BJ (cell line): Measurements from ENCODE around the gene PPP6R3. TPM values are rescaled to one million over a fixed set of nuclear protein-coding genes. Genes with fewer than 3 reads are reported as not detected.

ENCODE experiments used
- CTCF ChIA-PET: fragments of 350-600 bp; formaldehyde crosslinking; extraction: SDS; loops from one replicate; lab custom pipeline; 2021; ENCODE audit warnings: antibody characterized with exemption, inconsistent platforms; lab: Yijun Ruan, JAX
- POLR2A ChIA-PET: fragments of 300-600 bp; sonication (Branson Sonifier 250); formaldehyde crosslinking; extraction: SDS; loops from one replicate; lab custom pipeline; 2021; ENCODE audit warnings: antibody characterized with exemption; lab: Charles Lee
- DNase-seq: peaks from one replicate; pipeline ENCODE4 v3.0.0-alpha.2; 2011; ENCODE audit warnings: low read depth
- H3K27me3 ChIP-seq: 2 replicates; pipeline ENCODE4 v1.6.0; 2011; ENCODE audit warnings: low read length; ENCODE audit not compliant: control insufficient read depth, insufficient read depth
- H3K36me3 ChIP-seq: 2 replicates; pipeline ENCODE4 v1.5.1; 2011; ENCODE audit warnings: low read length; ENCODE audit not compliant: control insufficient read depth, insufficient read depth
- H3K4me3 ChIP-seq: 2 replicates; pipeline ENCODE4 v1.5.1; 2011; ENCODE audit warnings: low read depth, mild to moderate bottlenecking, control low read depth, low read length
- polyA plus RNA-seq: library from polyadenylated mRNA; depleted of rRNA; stranded (reverse); fragments of >200 nt; gene quantifications from 2 replicates; pipeline ENCODE4 v1.2.3, GENCODE V29; 2011
- TF ChIP-seq, protein P1 (sequence below): IDR thresholded peaks from 2 replicates; pipeline ENCODE4 v1.5.1; 2011; ENCODE audit warnings: low read depth, mild to moderate bottlenecking, control low read depth, inconsistent platforms, low read length, moderate library complexity; ENCODE audit not compliant: insufficient read depth

Gene PPP6R3
- polyA plus RNA-seq, 1 experiment = 31.6 TPM

DNA sequence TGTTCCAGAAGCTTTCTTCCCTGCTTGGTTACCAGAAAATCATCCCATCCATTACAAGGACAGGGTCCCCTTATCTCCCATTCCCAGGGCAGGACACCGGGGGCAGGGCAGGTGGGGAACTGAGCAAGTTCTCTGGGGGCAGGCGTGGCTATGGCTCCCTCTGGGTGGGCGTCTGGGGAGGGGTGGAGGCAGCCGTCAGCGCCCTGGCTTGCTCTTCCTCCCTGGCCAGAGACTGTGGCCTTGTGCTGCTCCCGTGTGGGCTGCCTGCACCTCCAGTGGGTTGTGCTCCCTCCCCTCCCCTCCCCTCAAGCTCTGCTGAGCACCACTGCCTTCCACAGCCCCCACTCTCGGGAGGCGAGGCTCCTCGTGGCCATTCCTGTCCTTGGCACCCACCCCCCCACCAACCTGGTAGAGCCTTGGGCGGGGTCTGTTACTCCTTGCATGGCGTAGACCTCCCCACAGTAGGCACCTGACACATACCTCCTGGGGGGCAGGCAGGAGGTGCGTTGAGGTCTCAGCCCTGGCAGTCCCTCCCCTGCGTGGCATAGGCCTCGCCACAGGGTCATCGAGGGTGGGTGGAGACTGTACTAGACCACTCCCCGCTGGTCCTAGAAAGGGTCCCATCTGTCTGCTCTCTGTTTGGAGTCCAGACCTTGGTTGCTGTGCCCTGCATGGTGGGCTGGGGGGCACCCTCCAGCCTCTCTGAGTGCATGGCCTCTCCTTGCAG, 24.2 kb upstream of the PPP6R3 start:
- H3K36me3 ChIP-seq = peaks cover 16% of the 10 kb centered on the region
- CTCF ChIA-PET = no interaction called here
- POLR2A ChIA-PET = no interaction called here
- no peak overlapping the region for H3K4me3 ChIP-seq
- TF ChIP-seq, protein P1, sequence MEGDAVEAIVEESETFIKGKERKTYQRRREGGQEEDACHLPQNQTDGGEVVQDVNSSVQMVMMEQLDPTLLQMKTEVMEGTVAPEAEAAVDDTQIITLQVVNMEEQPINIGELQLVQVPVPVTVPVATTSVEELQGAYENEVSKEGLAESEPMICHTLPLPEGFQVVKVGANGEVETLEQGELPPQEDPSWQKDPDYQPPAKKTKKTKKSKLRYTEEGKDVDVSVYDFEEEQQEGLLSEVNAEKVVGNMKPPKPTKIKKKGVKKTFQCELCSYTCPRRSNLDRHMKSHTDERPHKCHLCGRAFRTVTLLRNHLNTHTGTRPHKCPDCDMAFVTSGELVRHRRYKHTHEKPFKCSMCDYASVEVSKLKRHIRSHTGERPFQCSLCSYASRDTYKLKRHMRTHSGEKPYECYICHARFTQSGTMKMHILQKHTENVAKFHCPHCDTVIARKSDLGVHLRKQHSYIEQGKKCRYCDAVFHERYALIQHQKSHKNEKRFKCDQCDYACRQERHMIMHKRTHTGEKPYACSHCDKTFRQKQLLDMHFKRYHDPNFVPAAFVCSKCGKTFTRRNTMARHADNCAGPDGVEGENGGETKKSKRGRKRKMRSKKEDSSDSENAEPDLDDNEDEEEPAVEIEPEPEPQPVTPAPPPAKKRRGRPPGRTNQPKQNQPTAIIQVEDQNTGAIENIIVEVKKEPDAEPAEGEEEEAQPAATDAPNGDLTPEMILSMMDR = no peak
- no peaks in the 10 kb centered on the region for H3K27me3 ChIP-seq
- DNase-seq = no peak

DNA sequence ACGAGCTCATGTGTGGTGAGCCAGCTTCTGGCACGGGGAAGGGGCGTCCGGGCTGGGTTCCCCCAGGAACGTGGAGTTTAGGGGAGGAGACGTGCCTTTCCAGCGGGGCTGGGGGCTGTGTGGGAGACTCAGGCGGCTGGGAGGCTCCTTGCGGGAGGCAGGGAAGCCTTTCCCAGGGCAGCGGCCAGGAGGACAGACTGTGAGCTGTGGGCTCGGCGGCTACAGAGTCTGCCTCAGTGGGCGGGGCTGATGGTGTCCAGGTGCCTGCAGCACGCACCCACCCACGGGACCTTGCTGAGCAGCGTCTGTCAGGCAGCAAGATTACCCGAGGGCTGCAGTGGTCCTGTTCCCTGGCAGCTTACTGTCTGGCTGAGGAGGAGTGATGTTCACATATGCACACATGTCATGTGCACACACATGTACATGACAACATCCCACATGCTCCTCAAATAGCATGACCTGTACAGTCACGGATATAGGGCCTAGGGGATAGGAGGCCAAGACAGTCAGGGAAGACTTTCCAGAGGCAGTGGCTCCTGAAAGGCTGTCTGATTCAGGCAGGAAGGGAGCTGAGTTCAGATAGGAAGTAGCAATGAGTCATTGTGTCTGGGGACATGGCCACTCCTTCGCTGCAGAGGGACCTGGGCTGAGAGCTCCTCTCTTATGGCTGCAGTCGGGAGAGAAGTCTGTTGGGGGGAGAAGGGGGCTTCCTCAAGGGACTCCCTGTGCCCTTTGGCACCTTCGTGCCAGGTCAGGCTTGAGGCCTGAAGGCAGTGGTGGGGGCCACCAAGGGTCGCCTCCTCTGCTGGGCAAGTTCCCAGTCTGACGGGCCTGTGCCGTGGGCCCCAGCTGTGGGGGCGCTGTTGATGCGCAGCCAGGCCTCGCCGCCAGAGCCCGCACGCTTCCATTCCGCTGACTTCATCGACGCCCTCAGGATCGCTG, 23.3 kb upstream of the PPP6R3 start:
- CTCF ChIA-PET = no interaction called here

DNA sequence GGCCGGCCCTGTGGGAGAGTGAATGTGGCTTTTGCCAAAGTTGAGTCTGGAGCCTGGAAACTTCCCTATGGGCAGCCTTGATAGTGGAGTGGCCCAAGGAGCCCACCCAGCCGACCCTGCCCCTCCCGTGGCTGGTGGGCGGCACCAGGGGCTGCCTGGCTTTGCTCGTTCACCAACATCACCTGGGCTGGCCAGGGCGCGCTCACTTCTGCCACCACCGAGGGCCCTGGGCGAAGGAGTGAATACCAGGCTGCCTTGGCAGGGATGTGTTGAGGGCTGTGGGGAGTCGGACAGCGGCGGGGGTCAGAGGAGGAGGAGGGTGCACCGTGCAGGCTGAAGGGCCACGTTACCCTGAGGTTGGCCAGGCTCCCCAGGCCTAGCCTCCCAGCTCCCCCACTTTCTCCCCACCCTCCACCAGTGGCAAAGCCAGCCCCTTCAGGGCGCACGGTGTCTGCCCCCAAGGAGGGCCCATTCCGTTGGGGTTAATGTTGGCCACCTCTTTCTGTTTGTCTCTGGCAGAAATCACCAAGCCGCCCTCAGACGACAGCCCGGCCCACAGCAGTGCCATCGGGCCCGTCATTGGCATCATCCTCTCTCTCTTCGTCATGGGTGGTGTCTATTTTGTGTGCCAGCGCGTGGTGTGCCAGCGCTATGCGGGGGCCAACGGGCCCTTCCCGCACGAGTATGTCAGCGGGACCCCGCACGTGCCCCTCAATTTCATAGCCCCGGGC, 22.5 kb upstream of the PPP6R3 start:
- ChIA-PET CTCF (interaction anchor here (1.7 kb wide), 1 partner anchor 181 kb away, joined by 6 read pairs; no protein-coding TSS in a partner anchor), POLR2A (interaction anchor here (0.6 kb wide), 1 partner anchor 21 kb away, joined by 8 read pairs; no protein-coding TSS in a partner anchor)
- DNase-seq = no peak
- TF ChIP-seq, protein P1 = no peak
- H3K4me3 ChIP-seq = no peak overlapping the region
- H3K27me3 ChIP-seq = no peaks in the 10 kb centered on the region
- peaks cover 13% of the 10 kb centered on the region for H3K36me3 ChIP-seq

More for the DNA sequence above, 23.3 kb upstream of the PPP6R3 start:
- Histone ChIP-seq H3K4me3 (no peak overlapping the region), H3K36me3 (peaks cover 16% of the 10 kb centered on the region), H3K27me3 (no peaks in the 10 kb centered on the region)
- DNase-seq = no peak
- POLR2A ChIA-PET = interaction anchor here (0.6 kb wide), 2 partner anchors 22 to 1060 kb away, joined by 4 to 8 read pairs; no protein-coding TSS in a partner anchor
- TF ChIP-seq, protein P1 = no peak

DNA sequence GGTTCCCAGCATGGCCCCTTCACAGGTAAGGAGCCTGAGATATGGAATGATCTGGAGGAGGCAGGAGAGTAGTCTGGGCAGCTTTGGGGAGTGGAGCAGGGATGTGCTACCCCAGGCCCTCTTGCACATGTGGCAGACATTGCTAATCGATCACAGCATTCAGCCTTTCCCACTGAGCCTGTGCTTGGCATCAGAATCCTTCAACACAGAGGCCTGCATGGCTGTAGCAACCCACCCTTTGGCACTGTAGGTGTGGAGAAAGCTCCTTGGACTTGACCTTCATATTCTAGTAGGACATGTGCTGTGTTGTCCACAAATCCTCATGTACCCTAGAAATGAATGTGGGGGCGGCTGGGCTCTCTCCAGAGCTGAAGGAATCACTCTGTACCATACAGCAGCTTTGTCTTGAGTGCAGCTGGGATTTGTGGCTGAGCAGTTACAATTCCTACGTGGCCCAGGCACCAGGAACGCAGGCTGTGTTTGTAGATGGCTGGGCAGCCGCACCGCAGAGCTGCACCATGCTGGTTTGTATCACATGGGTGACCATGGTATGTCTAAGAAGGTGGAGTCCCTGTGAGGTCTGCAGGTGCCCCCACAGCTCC, 21.8 kb upstream of the PPP6R3 start:
- H3K27me3 ChIP-seq = no peaks in the 10 kb centered on the region
- TF ChIP-seq, protein P1 = no peak
- no peak for DNase-seq
- ChIA-PET POLR2A (no interaction called here), CTCF (interaction anchor here (1.3 to 1.7 kb wide), 2 partner anchors 9 to 181 kb away, joined by 4 to 6 read pairs; no protein-coding TSS in a partner anchor)
- H3K36me3 ChIP-seq = peaks cover 8% of the 10 kb centered on the region
- no peak overlapping the region for H3K4me3 ChIP-seq
